HCT116 (cell line): Measurements from ENCODE around the gene SERINC5. TPM values are rescaled to one million over a fixed set of nuclear protein-coding genes. Genes with fewer than 3 reads are reported as not detected.

ENCODE experiments used
- ATAC-seq: fragments of 200-7000 bp; cut with Tn5 transposase; 2 replicates; pipeline ENCODE4 v1.9.1; 2020; ENCODE audit warnings: mild to moderate bottlenecking, moderate library complexity
- BruUV-seq: library from RNA; stranded (reverse); fragments of 400-500 nt; replicated peaks from 2 replicates; lab custom pipeline; 2021; lab: Mats Ljungman, UMichigan
- CTCF ChIA-PET: fragments of 300-600 bp; sonication (Branson Sonifier 250); formaldehyde crosslinking; loops from one replicate; lab custom pipeline; 2021; ENCODE audit warnings: antibody characterized with exemption; lab: Charles Lee
- POLR2A ChIA-PET: fragments of 300-600, 350-600 bp; sonication (Branson Sonifier 250); formaldehyde crosslinking; loops from one replicate; lab custom pipeline; 2021; ENCODE audit warnings: antibody characterized with exemption; lab: Charles Lee
- RAD21 ChIA-PET, 2 experiments: fragments of 300-600 bp; sonication (Branson Sonifier 250); formaldehyde crosslinking; loops; one replicate each; lab custom pipeline; 2023; ENCODE audit warnings: low total read pairs in 2 of 2; ENCODE audit not compliant: uncharacterized antibody in 2 of 2, unreplicated experiment in 2 of 2, low non-redundant PET in 1 of 2; lab: Charles Lee
- DNase-seq: peaks from one replicate; pipeline ENCODE4 v3.0.0-alpha.2; 2010; ENCODE audit warnings: low read depth, low spot score
- H2AFZ ChIP-seq: fragments of 200-600 bp; shearing (Covaris generic), sonication (generic); 2 replicates; pipeline ENCODE4 v1.6.1; 2017; ENCODE audit warnings: low read depth, mixed run types, mixed read lengths, antibody characterized with exemption, low read length; ENCODE audit not compliant: poor library complexity, severe bottlenecking
- H3K27ac ChIP-seq: 2 replicates; pipeline ENCODE4 v1.5.1; 2012; ENCODE audit warnings: low read depth, low read length
- H3K27me3 ChIP-seq: fragments of 200-600 bp; sonication (generic); 2 replicates; pipeline ENCODE4 v1.6.1; 2016; ENCODE audit warnings: mixed run types, low read length, mixed read lengths; ENCODE audit not compliant: insufficient read depth
- H3K36me3 ChIP-seq, 2 experiments: fragments of 200-500 bp in 1 of 2; fragments of 200-600 bp in 1 of 2; sonication (Bioruptor generic) in 1 of 2; sonication (generic) in 1 of 2; 2 replicates each; pipeline versions ENCODE4 v1.5.1 to v1.6.1; 2014 to 2016; ENCODE audit warnings: low read length in 2 of 2, inconsistent platforms in 1 of 2, mixed read lengths in 1 of 2, mixed run types in 1 of 2; ENCODE audit not compliant: insufficient read depth in 2 of 2, control insufficient read depth in 1 of 2
- H3K4me1 ChIP-seq, 2 experiments: fragments of 200-600 bp in 1 of 2; sonication (generic) in 1 of 2; 2 replicates each; pipeline versions ENCODE4 v1.5.1 to v1.6.1; 2012 to 2017; ENCODE audit warnings: low read length in 2 of 2, inconsistent platforms in 1 of 2, mild to moderate bottlenecking in 1 of 2, mixed read lengths in 1 of 2, mixed run types in 1 of 2, moderate library complexity in 1 of 2; ENCODE audit not compliant: insufficient read depth in 2 of 2, control insufficient read depth in 1 of 2
- H3K4me2 ChIP-seq: fragments of 200-600 bp; sonication (generic); 2 replicates; pipeline ENCODE4 v1.6.1; 2017; ENCODE audit warnings: mixed run types, low read length, mixed read lengths
- H3K4me3 ChIP-seq, 2 experiments: fragments of 200-600 bp in 1 of 2; sonication (generic) in 1 of 2; replicated peaks in 1 of 2; 2 replicates each; pipeline ENCODE4 v1.5.1; 2011 to 2016; ENCODE audit warnings: low read length in 2 of 2, control low read depth in 1 of 2, low read depth in 1 of 2, mild to moderate bottlenecking in 1 of 2, mixed read lengths in 1 of 2, mixed run types in 1 of 2
- H3K79me2 ChIP-seq: fragments of 200-600 bp; sonication (generic); 2 replicates; pipeline ENCODE4 v1.6.1; 2017; ENCODE audit warnings: mild to moderate bottlenecking, mixed run types, low read length, moderate library complexity, mixed read lengths; ENCODE audit not compliant: insufficient read depth
- H3K9ac ChIP-seq: fragments of 200-600 bp; sonication (generic); 2 replicates; pipeline ENCODE4 v1.6.1; 2016; ENCODE audit warnings: low read length, mixed read lengths
- H3K9me2 ChIP-seq: fragments of 200-600 bp; sonication (generic), shearing (Covaris generic); 2 replicates; pipeline ENCODE4 v1.6.1; 2017; ENCODE audit warnings: mixed run types, mild to moderate bottlenecking, moderate library complexity; ENCODE audit not compliant: insufficient read depth
- H3K9me3 ChIP-seq, 2 experiments: fragments of 200-500 bp in 1 of 2; fragments of 200-600 bp in 1 of 2; sonication (Bioruptor generic) in 1 of 2; sonication (generic) in 1 of 2; 2 replicates each; pipeline ENCODE4 v1.6.1; 2014 to 2017; ENCODE audit warnings: low read length in 2 of 2, mixed read lengths in 2 of 2, inconsistent platforms in 1 of 2, low read depth in 1 of 2, mild to moderate bottlenecking in 1 of 2, mixed run types in 1 of 2, moderate library complexity in 1 of 2; ENCODE audit not compliant: control insufficient read depth in 1 of 2, insufficient read depth in 1 of 2
- H4K20me1 ChIP-seq: fragments of 200-600 bp; sonication (generic), shearing (Covaris generic); 2 replicates; pipeline ENCODE4 v1.6.1; 2017; ENCODE audit warnings: mixed run types, mild to moderate bottlenecking, moderate library complexity; ENCODE audit not compliant: insufficient read depth
- CBX3 ChIP-seq: IDR thresholded peaks from 2 replicates; pipeline ENCODE4 v1.6.1; 2012; ENCODE audit warnings: low read depth
- EZH2 ChIP-seq: fragments of 200-600 bp; sonication (generic); IDR thresholded peaks from 2 replicates; pipeline ENCODE4 v1.6.1; 2017; ENCODE audit warnings: antibody characterized with exemption, mixed run types
- EZH2phosphoT487 ChIP-seq: fragments of 200-600 bp; IDR thresholded peaks from 2 replicates; pipeline ENCODE4 v1.6.1; 2018; ENCODE audit warnings: antibody characterized with exemption, borderline replicate concordance
- FOSL1 ChIP-seq: IDR thresholded peaks from 2 replicates; pipeline ENCODE4 v1.6.1; 2012; ENCODE audit warnings: low read depth
- JUND ChIP-seq: IDR thresholded peaks from 2 replicates; pipeline ENCODE4 v1.6.1; 2012
- MAX ChIP-seq: IDR thresholded peaks from 2 replicates; pipeline ENCODE4 v1.6.1; 2012
- POLR2A ChIP-seq: IDR thresholded peaks from 2 replicates; pipeline ENCODE4 v1.7.0; 2011; ENCODE audit warnings: borderline replicate concordance; ENCODE audit not compliant: insufficient read depth, insufficient read length; ENCODE audit errors: extremely low read depth
- POLR2AphosphoS5 ChIP-seq: IDR thresholded peaks from 2 replicates; pipeline ENCODE4 v1.6.1; 2011; ENCODE audit warnings: mild to moderate bottlenecking, low read depth, low read length, moderate library complexity
- REST ChIP-seq: IDR thresholded peaks from 2 replicates; pipeline ENCODE4 v1.6.1; 2012; ENCODE audit warnings: low read depth
- SIN3A ChIP-seq: IDR thresholded peaks from 2 replicates; pipeline ENCODE4 v1.6.1; 2012; ENCODE audit warnings: low read depth
- SRF ChIP-seq: IDR thresholded peaks from 2 replicates; pipeline ENCODE4 v1.6.1; 2012; ENCODE audit warnings: low read depth
- TCF7L2 ChIP-seq: IDR thresholded peaks from 2 replicates; pipeline ENCODE4 v1.7.0; 2011; ENCODE audit warnings: borderline replicate concordance, inconsistent platforms; ENCODE audit not compliant: insufficient read depth, insufficient read length; ENCODE audit errors: extremely low read depth
- YY1 ChIP-seq: IDR thresholded peaks from 2 replicates; pipeline ENCODE4 v1.6.1; 2011; ENCODE audit warnings: low read length, low read depth, moderate library complexity, mild to moderate bottlenecking; ENCODE audit not compliant: insufficient replicate concordance; ENCODE audit errors: extremely low read depth
- ZFX ChIP-seq: fragments of 450-650 bp; IDR thresholded peaks from 2 replicates; pipeline ENCODE4 v1.6.1; 2017
- ZNF274 ChIP-seq: fragments of 200-500 bp; sonication (Bioruptor generic); IDR thresholded peaks from 2 replicates; pipeline ENCODE4 v1.6.1; 2014; ENCODE audit warnings: mild to moderate bottlenecking, low read depth, low read length, inconsistent platforms
- intact Hi-C: fragments of 100-400 bp; cut with micrococcal nuclease; formaldehyde crosslinking; loops from 2 replicates; pipeline ENCODE4 v1.10.0; 2022
- total RNA-seq: library from RNA; stranded (reverse); gene quantifications from one replicate; pipeline ENCODE4 v1.2.1, GENCODE V29; 2021; ENCODE audit not compliant: unreplicated experiment

Gene SERINC5
- total RNA-seq, 1 experiment from 2014 or later: 39.3 TPM

GRCh38 chr5:80277191-80277590 is 21.3 kb upstream of the SERINC5 start:
- no peaks in the 10 kb centered on the region for H3K4me1 ChIP-seq
- H3K27me3 ChIP-seq: no peaks in the 10 kb centered on the region
- CTCF ChIA-PET: no interaction called here
- intact Hi-C loops: no loop called here
- H3K9me3 ChIP-seq: no peaks in the 10 kb centered on the region
- H3K4me3 ChIP-seq: no peak overlapping the region
- POLR2A ChIA-PET: no interaction called here
- H3K36me3 ChIP-seq: no peaks in the 10 kb centered on the region
- no peak overlapping the region for H2AFZ ChIP-seq
- no peaks in the 10 kb centered on the region for H3K79me2 ChIP-seq
- ATAC-seq (no peak), DNase-seq (no peak)
- no peak overlapping the region for H3K4me2 ChIP-seq
- RAD21 ChIA-PET: no interaction called here
- no peaks in the 10 kb centered on the region for H3K9me2 ChIP-seq
- TF ChIP-seq ZNF274 (no peak), FOSL1 (no peak), CBX3 (no peak), REST (no peak), EZH2 (no peak), YY1 (no peak), EZH2phosphoT487 (no peak), TCF7L2 (no peak), ZFX (no peak), JUND (no peak), MAX (no peak), SIN3A (no peak), POLR2AphosphoS5 (no peak), SRF (no peak), POLR2A (no peak)
- no peak overlapping the region for H3K27ac ChIP-seq
- no peaks in the 10 kb centered on the region for H4K20me1 ChIP-seq
- BruUV-seq: no TSS peak
- H3K9ac ChIP-seq: no peak overlapping the region
